COLO668 (cell line): Measurements from ENCODE around the gene RNASEH2B.

Experiments
- DNase-seq: peaks from one replicate; lab custom pipeline; 2025; ENCODE audit not compliant: unreplicated experiment; lab: John Stamatoyannopoulos, UW

The RNASEH2B gene

DNA sequence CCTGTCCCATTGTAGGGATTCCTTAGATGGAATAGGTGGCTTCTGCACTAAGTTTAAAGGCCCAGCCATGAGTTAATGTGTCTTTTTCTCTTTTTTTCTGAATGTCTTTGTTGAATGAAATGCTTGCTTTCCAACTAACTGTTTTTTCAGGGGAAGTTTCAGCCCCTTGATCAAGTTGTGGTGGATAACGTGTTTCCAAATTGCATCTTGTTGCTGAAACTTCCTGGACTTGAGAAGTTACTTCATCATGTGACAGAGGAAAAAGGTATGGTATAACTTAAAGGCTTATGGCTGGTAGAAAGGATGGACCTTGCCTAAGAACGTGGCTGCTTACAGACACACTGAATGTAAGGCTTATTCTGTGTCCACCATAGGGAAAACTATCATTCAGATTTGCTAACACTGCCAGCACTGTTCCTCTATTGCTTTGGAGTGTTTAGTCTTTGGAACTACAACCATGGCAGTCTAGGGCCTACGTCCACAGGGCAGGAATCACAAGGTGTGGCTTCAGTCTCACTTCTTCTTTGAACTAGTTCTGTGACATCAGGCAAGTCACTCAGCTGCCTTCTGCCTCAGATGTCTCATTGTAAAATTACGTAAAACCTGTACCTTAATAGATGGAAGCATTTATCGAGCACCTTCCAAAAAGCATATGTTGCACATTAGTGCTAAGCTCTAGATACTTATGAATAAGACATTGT is 25.3 kb downstream of the RNASEH2B start:
- DNase-seq = no peak

DNA sequence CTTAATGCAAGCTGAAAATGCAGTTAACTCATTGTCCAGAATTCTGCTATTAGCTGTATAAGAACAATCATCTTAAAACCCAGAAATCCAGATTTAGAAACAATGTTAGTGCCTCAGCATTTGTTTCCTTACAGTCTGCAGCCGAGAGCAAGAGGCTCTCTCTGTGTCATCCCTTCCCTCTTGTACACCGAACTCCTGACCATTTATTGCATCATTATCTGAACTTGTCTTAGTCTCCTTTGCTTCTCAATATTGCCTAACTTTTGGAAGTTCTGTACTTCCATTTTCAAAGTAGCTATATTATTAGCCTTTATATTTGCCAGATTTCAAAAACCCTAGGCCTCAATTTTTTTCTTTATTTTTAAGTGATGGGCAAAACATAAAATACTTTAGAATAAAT is 27.1 kb downstream of the RNASEH2B start:
- DNase-seq = no peak

DNA sequence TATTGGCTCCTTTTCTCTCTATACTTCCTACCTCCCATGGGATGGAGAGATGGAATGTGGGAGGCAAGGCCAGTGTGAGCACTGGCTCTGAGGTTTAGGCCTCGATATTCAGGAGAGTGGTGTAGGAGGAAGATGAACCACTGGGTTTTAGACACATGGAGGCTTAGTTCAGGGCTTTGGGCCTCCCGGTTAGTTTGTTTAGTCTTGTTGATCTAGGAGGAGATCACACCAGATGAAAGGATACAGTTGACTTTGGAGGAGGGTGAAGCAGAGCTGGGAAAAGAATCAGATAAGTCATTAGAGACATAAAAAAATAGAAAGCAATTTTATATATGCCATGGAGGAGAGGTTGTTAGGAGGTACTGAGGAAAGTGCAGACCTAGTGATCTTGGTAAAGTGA is 30.9 kb downstream of the RNASEH2B start:
- no peak for DNase-seq

DNA sequence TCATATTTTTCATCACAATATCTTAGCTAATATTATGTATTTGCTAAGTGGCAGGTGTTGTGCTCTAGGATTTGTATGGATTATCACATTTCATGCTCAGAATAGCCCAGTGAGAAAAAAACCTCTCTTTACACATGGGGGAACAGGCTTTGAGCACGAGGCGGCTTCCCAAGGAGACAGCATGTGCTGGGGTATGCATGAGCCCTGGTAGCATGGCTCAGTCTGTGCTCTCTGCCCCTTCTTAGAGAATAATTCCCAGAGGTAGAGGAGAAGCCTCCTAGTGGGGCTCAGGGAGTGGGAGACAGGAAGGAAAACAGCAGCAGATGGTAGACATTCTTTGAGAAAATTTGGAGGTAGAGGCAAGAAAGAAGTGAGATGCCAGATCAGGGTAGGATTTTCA is 31.6 kb downstream of the RNASEH2B start:
- DNase-seq = no peak

DNA sequence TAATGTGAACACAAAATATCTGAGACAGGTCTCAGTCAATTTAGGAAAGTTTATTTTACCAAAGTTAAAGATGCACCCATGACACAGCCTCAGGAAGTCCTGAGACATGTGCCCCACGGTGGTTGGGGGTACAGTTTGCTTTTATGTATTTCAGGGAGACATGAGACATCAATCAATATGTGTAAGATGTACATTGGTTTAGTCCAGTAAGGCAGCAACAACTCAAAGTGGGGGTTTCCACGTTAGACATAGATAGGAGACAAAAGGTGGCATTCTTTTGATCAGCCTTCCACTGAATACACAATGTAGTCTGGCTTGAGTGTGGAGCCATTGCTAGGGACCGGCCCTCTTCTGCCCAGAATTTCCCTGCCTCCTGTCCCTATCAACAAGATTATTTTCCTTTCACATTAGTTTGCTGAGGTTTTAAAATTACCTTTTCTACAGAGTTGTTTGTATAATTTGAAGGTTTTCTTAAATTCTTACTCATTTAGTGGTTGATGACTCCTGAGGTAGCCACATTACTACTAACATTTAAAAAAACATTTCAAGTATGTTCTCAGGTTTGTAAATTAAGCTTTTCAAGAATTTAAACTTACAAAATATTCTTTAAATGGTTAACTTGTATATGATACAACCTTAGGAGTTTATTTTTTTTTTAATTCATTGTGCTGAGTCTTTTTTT is 33.2 kb downstream of the RNASEH2B start:
- no peak for DNase-seq

DNA sequence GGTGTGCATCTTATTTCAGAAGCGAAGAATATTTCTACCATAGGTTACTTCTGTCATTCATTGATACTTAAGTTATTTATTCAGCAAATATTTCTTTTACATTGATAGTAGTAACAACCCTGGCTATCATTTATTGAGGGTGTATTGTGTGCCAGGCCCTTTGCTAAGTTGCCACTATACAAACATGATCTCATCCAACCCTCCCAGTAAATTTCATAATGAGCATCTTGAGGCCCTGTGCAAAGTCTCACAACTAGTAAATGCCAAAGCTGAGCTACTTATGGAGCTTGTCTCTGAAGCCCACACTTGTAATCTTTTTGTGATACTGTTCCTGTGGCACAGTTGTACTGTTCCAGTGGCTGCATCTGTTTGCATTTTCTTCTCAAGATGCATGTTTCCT is 36.1 kb downstream of the RNASEH2B start:
- no peak for DNase-seq

DNA sequence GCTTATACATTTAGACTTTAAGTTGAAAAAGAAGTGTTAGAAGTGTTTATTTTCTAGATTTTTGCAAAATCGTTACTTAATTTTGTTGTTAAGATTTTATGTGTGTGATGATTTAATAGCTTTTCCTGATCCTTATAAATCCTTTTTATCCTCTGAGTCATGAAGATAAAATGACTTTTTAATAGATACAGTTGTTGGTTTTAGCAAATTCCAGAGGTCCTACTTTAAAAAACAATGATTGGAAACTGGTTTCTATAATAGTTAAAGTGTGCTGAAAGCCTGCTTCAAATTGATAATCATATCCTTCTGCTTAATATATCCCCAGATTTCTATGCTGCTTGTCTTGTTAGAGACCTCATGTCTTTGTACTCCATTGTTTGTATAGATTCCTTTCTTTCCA is 39.0 kb downstream of the RNASEH2B start:
- no peak for DNase-seq

DNA sequence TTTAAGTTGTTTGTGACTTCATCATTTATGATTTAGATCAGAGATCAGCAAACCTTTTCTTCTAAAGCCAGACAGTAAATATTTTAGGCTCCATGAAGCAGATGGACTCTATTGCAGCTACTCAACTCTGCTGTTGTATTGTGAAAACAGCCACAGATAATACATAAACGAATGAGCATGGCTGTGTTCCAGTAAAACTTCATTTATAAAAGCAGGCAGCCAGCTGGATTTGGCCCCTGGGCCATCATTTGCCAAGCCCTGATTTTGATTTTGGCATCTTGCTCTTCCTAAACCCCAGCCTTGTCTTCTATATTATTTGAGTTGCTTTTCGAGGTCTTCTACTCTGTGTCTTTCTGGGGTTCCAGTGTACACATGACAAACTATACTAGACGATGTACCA is 41.3 kb downstream of the RNASEH2B start:
- no peak for DNase-seq

DNA sequence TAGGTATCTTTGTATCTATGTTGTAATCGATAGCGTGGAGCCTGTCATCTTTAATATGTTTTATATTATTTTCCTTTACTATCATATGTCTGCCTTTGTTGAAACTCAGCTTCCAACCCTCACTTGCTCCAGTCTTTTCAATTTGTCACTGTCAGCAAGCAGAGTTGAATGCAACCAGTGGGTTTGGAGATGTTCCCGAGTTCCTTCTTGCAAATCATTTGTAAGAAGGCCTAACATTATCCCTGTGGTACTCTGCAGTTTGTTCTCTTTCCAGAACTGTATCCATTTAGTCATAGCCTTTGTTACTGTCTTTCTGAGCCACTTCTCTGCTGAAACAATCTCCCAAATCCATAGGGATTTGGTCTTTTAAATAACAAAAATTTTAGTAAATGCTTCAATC is 41.8 kb downstream of the RNASEH2B start:
- DNase-seq = no peak

DNA sequence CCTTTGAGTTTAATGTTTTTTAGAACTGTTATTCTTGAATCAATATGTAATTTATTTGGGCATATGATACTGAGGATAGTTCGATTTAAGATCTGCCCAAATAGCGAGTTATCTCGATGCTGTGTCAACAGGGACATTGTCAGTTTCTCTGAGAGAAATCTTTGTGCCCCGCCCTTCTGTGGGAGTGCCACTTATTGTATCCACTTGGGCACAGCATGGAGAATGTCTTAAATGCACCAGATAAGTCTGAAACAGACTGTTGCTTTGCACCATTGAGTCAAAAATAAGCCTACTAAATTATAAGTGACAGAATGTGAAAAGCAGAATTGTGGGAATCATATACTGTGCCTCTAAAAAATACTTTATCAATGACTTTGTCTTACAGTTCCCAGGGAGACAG is 45.6 kb downstream of the RNASEH2B start:
- no peak for DNase-seq

DNA sequence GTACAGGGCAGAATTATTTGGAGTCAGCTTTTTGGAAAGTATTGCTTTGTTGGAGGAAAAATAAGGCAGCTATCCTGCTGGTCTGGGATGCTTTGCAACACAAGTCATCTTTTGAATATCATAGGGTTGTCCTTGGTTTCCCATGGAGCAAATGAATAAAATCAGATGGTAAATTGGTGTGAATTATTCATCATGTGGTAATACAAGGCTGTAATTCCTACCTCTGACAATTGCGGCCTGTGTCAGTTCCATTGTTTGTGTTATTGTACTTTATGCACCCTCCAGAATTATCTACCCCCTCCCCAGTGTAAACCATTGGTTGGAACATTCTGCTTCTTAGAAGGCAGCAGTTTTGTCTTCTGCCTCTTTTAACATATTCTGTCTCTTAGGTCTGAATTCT is 46.2 kb downstream of the RNASEH2B start:
- DNase-seq = no peak

DNA sequence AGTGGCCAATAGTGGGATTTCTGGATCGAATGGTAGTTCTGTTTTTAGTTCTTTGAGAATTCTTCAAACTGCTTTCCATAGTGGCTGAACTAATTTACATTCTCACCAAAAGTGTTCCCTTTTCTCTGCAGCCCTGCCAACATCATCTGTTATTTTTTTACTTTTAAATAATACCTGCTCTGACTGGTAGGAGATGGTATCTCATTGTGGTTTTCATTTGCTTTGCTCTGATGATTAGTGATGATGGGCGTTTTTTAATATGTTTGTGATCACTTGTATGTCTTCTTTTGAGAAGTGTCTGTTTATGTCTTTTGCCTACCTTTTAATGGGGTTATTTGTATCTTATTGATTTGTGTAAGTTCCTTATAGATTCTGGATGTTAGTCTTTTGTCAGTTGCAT is 48.0 kb downstream of the RNASEH2B start:
- DNase-seq = no peak

DNA sequence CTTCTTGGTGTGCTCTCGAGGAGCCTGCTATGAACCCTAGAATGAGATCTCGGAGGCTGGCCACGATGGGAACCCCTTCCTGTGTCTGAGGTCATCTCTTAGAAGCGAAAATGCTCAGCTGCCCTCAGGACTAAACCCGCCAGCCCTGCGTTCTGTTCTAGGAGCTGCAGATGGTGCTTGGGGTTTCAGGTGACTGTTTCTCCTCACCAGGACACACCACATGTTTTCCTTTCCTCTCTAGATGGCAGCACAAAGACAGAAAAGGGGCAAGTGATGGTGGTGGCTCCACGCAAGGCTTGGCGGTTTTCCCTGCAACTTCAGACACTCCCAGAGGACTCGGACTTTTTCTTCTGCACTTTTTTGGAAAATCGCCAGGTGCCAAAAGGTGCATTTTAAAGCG is 60.1 kb downstream of the RNASEH2B start:
- DNase-seq = no peak

DNA sequence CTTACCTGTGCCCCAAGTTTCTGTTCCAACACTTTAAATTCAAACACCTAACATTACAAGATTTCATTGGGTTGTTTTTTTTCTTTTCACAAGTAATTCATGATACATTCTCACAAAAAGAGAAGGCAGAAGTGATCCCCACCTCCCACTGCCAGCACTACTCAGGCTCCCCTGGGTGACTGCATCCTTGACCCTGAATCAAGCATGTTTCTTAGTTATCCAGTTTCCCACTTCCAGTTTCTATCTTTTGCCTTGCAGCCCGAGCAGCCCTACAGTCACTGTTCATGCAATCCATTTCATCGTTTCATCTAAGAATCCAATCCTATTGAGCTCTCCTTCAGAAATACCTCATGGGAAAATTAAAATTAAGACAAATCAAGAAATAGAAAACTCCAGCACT is 61.4 kb downstream of the RNASEH2B start:
- DNase-seq = no peak

DNA sequence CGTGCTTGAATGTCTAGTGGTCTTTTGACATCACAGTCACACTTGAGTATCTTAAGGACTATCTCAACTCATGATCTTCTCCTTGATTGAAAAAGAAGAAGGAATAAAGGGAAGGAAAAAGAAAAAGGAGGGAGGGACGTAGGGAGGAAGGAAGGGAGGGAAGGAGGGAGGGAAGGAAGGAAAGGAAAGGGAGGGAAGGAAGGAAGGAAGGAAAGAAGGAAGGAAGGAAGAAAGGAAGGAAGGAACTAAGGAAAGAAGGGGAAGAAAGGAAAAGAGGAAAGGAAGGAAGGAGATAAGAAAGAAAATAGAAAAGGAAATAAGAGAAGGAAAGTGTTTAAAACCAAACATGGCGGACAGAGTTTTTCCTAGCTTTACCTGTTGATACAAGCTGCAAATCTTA is 64.7 kb downstream of the RNASEH2B start:
- no peak for DNase-seq

DNA sequence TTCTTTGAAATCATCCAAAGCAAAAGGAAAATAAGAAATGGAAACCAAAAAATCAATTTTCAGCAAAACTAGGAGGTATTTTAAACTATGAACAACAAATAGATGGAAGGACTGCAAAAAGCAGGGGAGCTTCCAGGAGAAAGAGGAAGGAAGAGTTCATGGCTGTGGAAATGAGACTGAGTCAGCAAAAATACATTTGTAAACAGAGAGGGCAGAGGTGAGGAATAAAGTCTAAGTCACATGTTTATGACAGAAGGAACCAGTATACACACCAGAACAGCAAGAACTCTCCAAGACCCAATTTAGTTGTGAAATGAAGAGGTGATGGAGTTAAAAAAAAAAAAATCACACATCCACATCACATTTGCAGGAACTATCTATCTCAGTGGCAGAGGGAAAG is 69.6 kb downstream of the RNASEH2B start:
- DNase-seq = no peak

DNA sequence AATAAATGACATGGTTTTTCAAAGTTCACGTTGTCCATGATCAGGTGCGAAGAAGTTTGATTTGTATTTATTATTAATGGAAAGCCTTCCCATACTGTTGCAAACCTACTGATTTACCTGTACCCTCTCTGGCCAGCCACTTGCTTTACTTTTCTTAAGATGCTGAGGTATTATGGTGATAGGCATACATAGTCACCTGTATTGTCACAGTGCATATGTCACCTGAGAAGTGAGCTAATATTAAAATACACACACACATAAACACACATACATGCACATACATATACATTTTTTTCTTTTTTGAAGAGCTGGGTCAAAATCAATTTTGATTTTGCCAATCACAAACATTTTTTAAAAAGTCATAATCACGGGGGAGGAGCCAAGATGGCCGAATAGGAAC is 72.1 kb downstream of the RNASEH2B start:
- DNase-seq = no peak

DNA sequence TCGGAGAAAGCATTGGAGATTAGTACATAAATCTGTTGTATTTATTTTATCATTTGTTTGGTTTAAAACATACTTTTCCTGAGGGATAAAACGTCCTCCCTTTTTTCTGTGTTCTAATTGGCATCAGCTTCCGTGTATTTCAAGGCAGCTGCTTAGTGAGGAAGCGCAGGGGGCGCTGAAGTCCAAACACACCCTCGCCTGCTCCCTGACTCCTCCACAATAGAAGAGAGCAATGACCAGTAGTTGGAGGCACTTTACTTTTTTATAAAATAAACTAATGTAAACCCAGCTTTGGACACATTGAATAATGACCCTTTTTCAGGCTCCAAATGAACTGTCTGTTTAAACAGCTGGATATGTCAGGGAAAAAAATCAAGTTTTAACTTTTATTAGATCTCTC is 79.9 kb downstream of the RNASEH2B start:
- peak; percentile 81 for DNase-seq

DNA sequence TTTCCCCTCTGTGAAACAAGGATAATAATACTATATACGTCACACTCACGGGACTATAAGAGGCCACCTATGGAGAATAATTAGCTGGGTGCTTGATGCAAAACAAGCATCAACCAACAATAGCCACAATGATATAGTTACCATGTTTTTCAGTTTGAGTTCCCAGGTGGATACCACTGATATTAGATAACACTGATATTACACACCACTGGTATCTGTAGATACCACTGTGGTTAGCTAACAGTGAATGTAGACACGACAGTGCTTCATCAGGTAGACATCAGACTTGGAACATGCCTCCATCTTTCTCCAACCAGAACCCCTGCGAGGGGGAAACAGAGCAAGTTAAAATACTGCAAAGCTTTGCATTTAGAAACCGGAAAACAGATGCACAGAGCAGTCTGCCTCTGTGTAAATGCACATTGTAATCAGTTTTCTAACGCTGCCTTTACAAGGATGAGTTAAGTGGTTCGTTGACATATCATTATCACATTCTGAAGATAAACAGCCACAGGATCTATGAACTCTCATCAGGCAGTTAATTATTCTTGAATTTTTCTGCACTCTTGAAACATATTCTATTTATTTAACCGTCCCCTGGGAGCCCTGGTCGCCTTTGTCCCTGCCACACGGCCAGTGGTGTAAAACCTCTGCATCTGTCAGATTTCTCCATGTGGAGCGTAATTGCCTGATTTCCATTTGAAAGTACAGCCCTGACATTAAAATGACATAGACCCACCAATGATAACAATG is 80.7 kb downstream of the RNASEH2B start:
- DNase-seq = peak; percentile 69

DNA sequence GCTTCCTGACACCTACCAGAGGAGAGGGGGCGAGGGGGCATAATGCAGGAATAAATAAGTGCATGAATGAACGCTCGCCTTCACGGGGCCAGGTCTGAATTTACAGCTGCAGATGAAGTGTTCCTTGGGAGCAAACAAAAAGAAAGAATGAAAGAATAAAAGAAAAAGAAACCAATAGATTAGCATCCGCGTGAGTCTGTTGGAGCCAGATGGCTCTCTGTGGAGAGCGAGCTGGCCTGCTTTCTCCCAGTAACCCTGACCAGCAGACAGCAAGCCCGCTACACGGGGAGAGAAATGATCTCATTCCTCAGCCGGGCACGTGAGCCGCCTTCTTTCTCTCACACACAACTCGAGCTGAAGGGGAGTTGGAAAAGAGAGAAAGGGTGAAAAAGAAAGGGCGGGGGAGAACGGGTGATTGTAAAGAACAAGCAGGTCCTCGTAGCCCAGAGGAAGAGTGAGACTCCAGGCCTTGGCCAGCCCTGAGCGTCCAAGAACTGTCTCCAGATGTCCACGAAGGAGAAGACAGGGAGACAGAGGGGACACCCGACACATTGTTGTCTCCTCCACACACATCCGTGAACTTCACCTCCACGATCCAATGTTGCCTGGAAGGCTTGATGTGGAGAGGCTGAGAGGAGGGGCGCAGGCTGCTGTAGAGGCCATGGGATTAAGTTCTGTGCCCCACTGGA is 81.4 kb downstream of the RNASEH2B start:
- DNase-seq = peak; percentile 69
